Smooth muscle cell (in vitro differentiated cells): Measurements from ENCODE around the gene STK10. TPM values are rescaled to one million over a fixed set of nuclear protein-coding genes. Genes with fewer than 3 reads are reported as not detected.
"Not testable (repeated sequence)": the region's sequence is repeated elsewhere in the genome, so short reads cannot be mapped to it uniquely, and the experiment has no call there.

Experiments
- DNase-seq: peaks from one replicate; lab custom pipeline; 2025; ENCODE audit not compliant: unreplicated experiment; lab: John Stamatoyannopoulos, UW
- H2AFZ ChIP-seq: fragments of 200-600 bp; sonication (generic); 2 replicates; pipeline ENCODE4 v1.6.0; 2016; ENCODE audit warnings: antibody characterized with exemption, low read depth, mild to moderate bottlenecking
- H3F3A ChIP-seq: fragments of 200-600 bp; sonication (generic); 2 replicates; pipeline ENCODE4 v1.6.0; 2017; ENCODE audit warnings: antibody characterized with exemption, low read depth
- H3K27ac ChIP-seq: fragments of 200-600 bp; sonication (generic); 2 replicates; pipeline ENCODE4 v1.5.1; 2016; ENCODE audit warnings: low read depth, mild to moderate bottlenecking
- H3K27me3 ChIP-seq: fragments of 200-600 bp; sonication (generic); 2 replicates; pipeline ENCODE4 v1.6.1; 2016; ENCODE audit warnings: low read depth, mild to moderate bottlenecking
- H3K36me3 ChIP-seq: fragments of 200-600 bp; sonication (generic); 2 replicates; pipeline ENCODE4 v1.5.1; 2016; ENCODE audit warnings: low read depth
- H3K4me1 ChIP-seq: fragments of 200-600 bp; sonication (generic); 2 replicates; pipeline ENCODE4 v1.5.1; 2016; ENCODE audit warnings: low read depth
- H3K4me2 ChIP-seq: fragments of 200-600 bp; sonication (generic); 2 replicates; pipeline ENCODE4 v1.6.0; 2016; ENCODE audit warnings: mild to moderate bottlenecking
- H3K4me3 ChIP-seq: fragments of 200-600 bp; sonication (generic); 2 replicates; pipeline ENCODE4 v1.5.1; 2016; ENCODE audit warnings: mild to moderate bottlenecking
- H3K79me2 ChIP-seq: fragments of 200-600 bp; sonication (generic); 2 replicates; pipeline ENCODE4 v1.6.0; 2016; ENCODE audit warnings: low read depth, mild to moderate bottlenecking
- H3K9ac ChIP-seq: fragments of 200-600 bp; sonication (generic); 2 replicates; pipeline ENCODE4 v1.6.0; 2016; ENCODE audit warnings: low read depth
- H3K9me3 ChIP-seq: fragments of 200-600 bp; sonication (generic); replicated peaks from 2 replicates; pipeline ENCODE4 v1.5.1; 2016; ENCODE audit warnings: low read depth
- H4K20me1 ChIP-seq: fragments of 200-600 bp; sonication (generic); 2 replicates; pipeline ENCODE4 v1.6.0; 2016; ENCODE audit warnings: low read depth
- WGBS: methylation state at CpG from one replicate; pipeline ENCODE4 v1.1.7; 2016; ENCODE audit warnings: low lambda C conversion rate; 5-methylcytosine and 5-hydroxymethylcytosine counted together
- polyA plus RNA-seq: library from polyadenylated mRNA; unstranded; fragments of >200 nt; fragmentation: Nextera tagmentation; extraction: Ambion mirVana; gene quantifications from 2 replicates; pipeline ENCODE4 v1.2.1, GENCODE V29; 2016
- total RNA-seq: library from RNA; depleted of rRNA; stranded (reverse); fragments of >200 nt; gene quantifications from 2 replicates; pipeline ENCODE4 v1.2.3, GENCODE V29; 2014
- TF ChIP-seq, protein P1 (sequence below): fragments of 200-600 bp; sonication (generic); IDR thresholded peaks from 2 replicates; pipeline ENCODE4 v1.5.1; 2017; ENCODE audit warnings: borderline replicate concordance, mild to moderate bottlenecking, antibody characterized with exemption; ENCODE audit not compliant: insufficient read depth, poor library complexity, severe bottlenecking

STK10 gene
- total and polyA plus RNA-seq, 2 experiments from 2014 or later = 10.7 to 26.0 TPM

GRCh38 chr5:172156541-172156994 lies 31.5 kb downstream of the STK10 start:
- H3K79me2 ChIP-seq = peaks cover 7% of the 10 kb centered on the region
- H3K4me3 ChIP-seq = no peak overlapping the region
- no peaks in the 10 kb centered on the region for H3F3A ChIP-seq
- no peak overlapping the region for H3K4me2 ChIP-seq
- no peaks in the 10 kb centered on the region for H3K9me3 ChIP-seq
- H3K36me3 ChIP-seq = no peaks in the 10 kb centered on the region
- DNase-seq = no peak
- 98% methylated on average over 13 of the region's 13 CpGs for WGBS
- H3K4me1 ChIP-seq = no peaks in the 10 kb centered on the region
- no peak overlapping the region for H3K27ac ChIP-seq
- no peak overlapping the region for H2AFZ ChIP-seq
- H4K20me1 ChIP-seq = peaks cover 22% of the 10 kb centered on the region
- TF ChIP-seq, protein P1, sequence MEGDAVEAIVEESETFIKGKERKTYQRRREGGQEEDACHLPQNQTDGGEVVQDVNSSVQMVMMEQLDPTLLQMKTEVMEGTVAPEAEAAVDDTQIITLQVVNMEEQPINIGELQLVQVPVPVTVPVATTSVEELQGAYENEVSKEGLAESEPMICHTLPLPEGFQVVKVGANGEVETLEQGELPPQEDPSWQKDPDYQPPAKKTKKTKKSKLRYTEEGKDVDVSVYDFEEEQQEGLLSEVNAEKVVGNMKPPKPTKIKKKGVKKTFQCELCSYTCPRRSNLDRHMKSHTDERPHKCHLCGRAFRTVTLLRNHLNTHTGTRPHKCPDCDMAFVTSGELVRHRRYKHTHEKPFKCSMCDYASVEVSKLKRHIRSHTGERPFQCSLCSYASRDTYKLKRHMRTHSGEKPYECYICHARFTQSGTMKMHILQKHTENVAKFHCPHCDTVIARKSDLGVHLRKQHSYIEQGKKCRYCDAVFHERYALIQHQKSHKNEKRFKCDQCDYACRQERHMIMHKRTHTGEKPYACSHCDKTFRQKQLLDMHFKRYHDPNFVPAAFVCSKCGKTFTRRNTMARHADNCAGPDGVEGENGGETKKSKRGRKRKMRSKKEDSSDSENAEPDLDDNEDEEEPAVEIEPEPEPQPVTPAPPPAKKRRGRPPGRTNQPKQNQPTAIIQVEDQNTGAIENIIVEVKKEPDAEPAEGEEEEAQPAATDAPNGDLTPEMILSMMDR = no peak
- H3K9ac ChIP-seq = no peak overlapping the region
- no peaks in the 10 kb centered on the region for H3K27me3 ChIP-seq

DNA sequence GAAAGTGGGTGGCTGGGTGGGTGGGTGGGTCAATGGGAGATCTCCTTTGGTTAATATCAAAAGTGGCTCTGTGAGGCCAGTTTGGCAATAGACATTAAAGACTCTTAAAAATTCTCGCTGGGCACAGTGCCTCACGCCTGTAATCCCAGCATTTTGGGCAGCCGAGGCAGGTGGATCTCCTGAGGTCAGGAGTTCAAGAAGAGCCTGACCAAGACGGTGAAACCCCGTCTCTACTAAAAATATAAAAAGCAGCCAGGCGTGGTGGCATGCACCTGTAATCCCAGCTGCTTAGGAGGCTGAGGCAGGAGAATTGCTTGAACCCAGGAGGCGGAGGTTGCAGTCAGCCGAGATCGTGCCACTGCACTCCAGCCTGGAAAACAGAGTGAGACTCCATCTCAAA lies 32.9 kb downstream of the STK10 start:
- H3K4me1 ChIP-seq, H3K4me3 ChIP-seq, H2AFZ ChIP-seq, H3K79me2 ChIP-seq, H3K9ac ChIP-seq, H3K27ac ChIP-seq, H3K27me3 ChIP-seq, DNase-seq, H3K4me2 ChIP-seq, H3F3A ChIP-seq, H3K36me3 ChIP-seq, H3K9me3 ChIP-seq: not testable (repeated sequence)
- WGBS = 94% methylated on average over 9 of the region's 9 CpGs
- peaks cover 14% of the 10 kb centered on the region for H4K20me1 ChIP-seq

GRCh38 chr5:172153695-172154094 lies 34.3 kb downstream of the STK10 start:
- 100% methylated on average over 3 of the region's 3 CpGs for WGBS
- no peak overlapping the region for H3K27ac ChIP-seq
- H3K79me2 ChIP-seq = no peaks in the 10 kb centered on the region

GRCh38 chr5:172151661-172152210 lies 36.3 kb downstream of the STK10 start:
- DNase-seq = no peak
- no peak overlapping the region for H3K4me2 ChIP-seq
- no peak overlapping the region for H3K4me3 ChIP-seq
- H3F3A ChIP-seq = no peaks in the 10 kb centered on the region
- no peaks in the 10 kb centered on the region for H3K27me3 ChIP-seq
- TF ChIP-seq, protein P1 = no peak
- H4K20me1 ChIP-seq = no peaks in the 10 kb centered on the region
- H3K9ac ChIP-seq = no peak overlapping the region
- no peaks in the 10 kb centered on the region for H3K9me3 ChIP-seq
- no peaks in the 10 kb centered on the region for H3K36me3 ChIP-seq
- no peak overlapping the region for H3K27ac ChIP-seq
- no peaks in the 10 kb centered on the region for H3K79me2 ChIP-seq
- H3K4me1 ChIP-seq = no peaks in the 10 kb centered on the region
- over 99% methylated on average over 10 of the region's 10 CpGs for WGBS
- H2AFZ ChIP-seq = no peak overlapping the region

More at GRCh38 chr5:172153695-172154094, 34.3 kb downstream of the STK10 start:
- Histone ChIP-seq H3K9me3 (no peaks in the 10 kb centered on the region), H3K27me3 (no peaks in the 10 kb centered on the region), H3K4me3 (no peak overlapping the region), H3K36me3 (no peaks in the 10 kb centered on the region), H3K4me2 (no peak overlapping the region), H4K20me1 (peaks cover 2% of the 10 kb centered on the region), H3K4me1 (no peaks in the 10 kb centered on the region), H2AFZ (no peak overlapping the region), H3K9ac (no peak overlapping the region), H3F3A (no peaks in the 10 kb centered on the region)
- TF ChIP-seq, protein P1 = no peak
- DNase-seq = no peak
